Measurements from ENCODE around the gene SCGN. TPM values are rescaled to one million over a fixed set of nuclear protein-coding genes. Genes with fewer than 3 reads are reported as not detected.

SCGN gene
- total and polyA plus RNA-seq, 2 of the 13 experiments (the other 11 are each of a cell fraction or from before 2014, with no cell fraction given) = 2.9 to 29.0 TPM

GRCh38 chr6:25660512-25660911 is 8.5 kb downstream of the SCGN start (continued):
- no peak for TF ChIP-seq DZIP1 (CRISPR knock-in tag; IDR thresholded peaks at IDR 0.05)
- TF ChIP-seq GATAD2A (CRISPR knock-in tag; IDR thresholded peaks at IDR 0.05) = peak; percentile 71
- TF ChIP-seq ZNF224 (CRISPR knock-in tag; IDR thresholded peaks at IDR 0.05) = no peak
- peak; percentile 70; the same call in 1 of the 2 replicates for TF ChIP-seq ARID5B (CRISPR knock-in tag; IDR thresholded peaks at IDR 0.05)
- no peak for TF ChIP-seq SAFB2 (CRISPR knock-in tag; IDR thresholded peaks at IDR 0.05; ENCODE audit: borderline replicate concordance, low read depth)
- peak; percentile 55 for TF ChIP-seq TEAD3 (CRISPR knock-in tag; optimal IDR thresholded peaks at IDR 0.05; ENCODE audit: borderline replicate concordance)
- TF ChIP-seq ZNF589 (CRISPR knock-in tag; conservative IDR thresholded peaks at IDR 0.05) = no peak
- TF ChIP-seq ATRX (CRISPR knock-in tag; IDR thresholded peaks at IDR 0.05; ENCODE audit: borderline replicate concordance) = no peak
- TF ChIP-seq HOMEZ (CRISPR knock-in tag; IDR thresholded peaks at IDR 0.05; ENCODE audit: low read depth) = peak; percentile 31; the same call in 1 of the 2 replicates
- TF ChIP-seq HNF1A (IDR thresholded peaks at IDR 0.05; ENCODE audit: low read depth) = 0 out of 2 replicates have a peak, but pooled peaks have one; percentile 7
- no peak for TF ChIP-seq HNF1A (CRISPR knock-in tag; IDR thresholded peaks at IDR 0.05; ENCODE audit: borderline replicate concordance)
- TF ChIP-seq CEBPG (CRISPR knock-in tag; IDR thresholded peaks at IDR 0.05) = peak; percentile 37; the same call in 1 of the 2 replicates
- TF ChIP-seq ZBTB33 (CRISPR knock-in tag; IDR thresholded peaks at IDR 0.05) = no peak
- no peak for TF ChIP-seq TBP (CRISPR knock-in tag; IDR thresholded peaks at IDR 0.05)
- no peak for TF ChIP-seq BRCA1 (CRISPR knock-in tag; IDR thresholded peaks at IDR 0.05)
